Chondrocyte (in vitro differentiated cells): ENCODE results near the gene ANKRD12. TPM values are rescaled to one million over a fixed set of nuclear protein-coding genes. Genes with fewer than 3 reads are reported as not detected.

Source experiments
- DNase-seq: peaks from one replicate; pipeline ENCODE4 v3.0.0; 2021; ENCODE audit warnings: mixed read lengths, low spot score
- H3K27ac Mint-ChIP-seq: one replicate; pipeline ENCODE4 v1.8.0; 2021; ENCODE audit warnings: mild to moderate bottlenecking, moderate library complexity, mixed read lengths; ENCODE audit not compliant: unreplicated experiment
- H3K27me3 Mint-ChIP-seq: 2 replicates; pipeline ENCODE4 v1.8.0; 2021; ENCODE audit warnings: low read depth, mixed read lengths
- H3K36me3 Mint-ChIP-seq: 2 replicates; pipeline ENCODE4 v1.8.0; 2021; ENCODE audit warnings: low read depth, mixed read lengths
- H3K4me1 Mint-ChIP-seq: 2 replicates; pipeline ENCODE4 v1.8.0; 2021; ENCODE audit warnings: low read depth, mild to moderate bottlenecking, mixed read lengths
- H3K4me3 Mint-ChIP-seq: one replicate; pipeline ENCODE4 v1.8.0; 2021; ENCODE audit warnings: mild to moderate bottlenecking, moderate library complexity, mixed read lengths; ENCODE audit not compliant: unreplicated experiment
- H3K9me3 Mint-ChIP-seq: 2 replicates; pipeline ENCODE4 v1.8.0; 2021; ENCODE audit warnings: low read depth, mixed read lengths
- CTCF ChIP-seq: fragments of 200-600 bp; sonication (generic); IDR thresholded peaks from 2 replicates; pipeline ENCODE4 v1.5.0; 2021; ENCODE audit warnings: antibody characterized with exemption, mild to moderate bottlenecking, moderate library complexity
- total RNA-seq: library from RNA; stranded (reverse); gene quantifications from 3 replicates; pipeline ENCODE4 v1.2.1, GENCODE V29; 2021

The ANKRD12 gene
- total RNA-seq, 1 donor from 2014 or later: 34.0 TPM

- no peak for TF ChIP-seq CTCF
Measured at GRCh38 chr18:9275890-9276289, 139.3 kb downstream of the ANKRD12 start.

GRCh38 chr18:9278028-9278427 is 141.4 kb downstream of the ANKRD12 start:
- TF ChIP-seq CTCF: no peak
- H3K4me1 Mint-ChIP-seq: peaks cover 13% of the 10 kb centered on the region
- no peaks in the 10 kb centered on the region for H3K27me3 Mint-ChIP-seq
- H3K27ac Mint-ChIP-seq: no peak overlapping the region
- H3K36me3 Mint-ChIP-seq: peaks cover 17% of the 10 kb centered on the region
- DNase-seq: no peak
- H3K9me3 Mint-ChIP-seq: no peaks in the 10 kb centered on the region
- H3K4me3 Mint-ChIP-seq: no peak overlapping the region

More at GRCh38 chr18:9275890-9276289, 139.3 kb downstream of the ANKRD12 start:
- H3K27ac Mint-ChIP-seq: no peak overlapping the region
- no peaks in the 10 kb centered on the region for H3K4me1 Mint-ChIP-seq
- no peaks in the 10 kb centered on the region for H3K27me3 Mint-ChIP-seq
- DNase-seq: no peak
- H3K4me3 Mint-ChIP-seq: no peak overlapping the region
- no peaks in the 10 kb centered on the region for H3K9me3 Mint-ChIP-seq
- peaks cover 23% of the 10 kb centered on the region for H3K36me3 Mint-ChIP-seq

GRCh38 chr18:9280849-9281248 is 144.3 kb downstream of the ANKRD12 start:
- H3K4me3 Mint-ChIP-seq: no peak overlapping the region
- H3K4me1 Mint-ChIP-seq: peaks cover 23% of the 10 kb centered on the region
- no peak for TF ChIP-seq CTCF
- DNase-seq: no peak
- peaks cover 15% of the 10 kb centered on the region for H3K36me3 Mint-ChIP-seq
- H3K27ac Mint-ChIP-seq: no peak overlapping the region
- no peaks in the 10 kb centered on the region for H3K27me3 Mint-ChIP-seq
- no peaks in the 10 kb centered on the region for H3K9me3 Mint-ChIP-seq

GRCh38 chr18:9281780-9282179 is 145.2 kb downstream of the ANKRD12 start:
- no peak for DNase-seq
- Mint-ChIP-seq H3K4me1 (peaks cover 23% of the 10 kb centered on the region), H3K4me3 (no peak overlapping the region), H3K9me3 (no peaks in the 10 kb centered on the region), H3K36me3 (peaks cover 13% of the 10 kb centered on the region), H3K27ac (no peak overlapping the region), H3K27me3 (no peaks in the 10 kb centered on the region)
- no peak for TF ChIP-seq CTCF

GRCh38 chr18:9283791-9284190 is 147.2 kb downstream of the ANKRD12 start:
- no peak for DNase-seq
- no peak for TF ChIP-seq CTCF
- Mint-ChIP-seq H3K36me3 (peaks cover 8% of the 10 kb centered on the region), H3K4me1 (peaks cover 23% of the 10 kb centered on the region), H3K27ac (no peak overlapping the region), H3K9me3 (no peaks in the 10 kb centered on the region), H3K4me3 (no peak overlapping the region), H3K27me3 (no peaks in the 10 kb centered on the region)
